ENCODE data around the gene PRND. TPM values are rescaled to one million over a fixed set of nuclear protein-coding genes. Genes with fewer than 3 reads are reported as not detected.

Gene PRND
- total and polyA plus RNA-seq, 4 donors: 0.22 to 12.1 TPM; not detected in 2

DNA sequence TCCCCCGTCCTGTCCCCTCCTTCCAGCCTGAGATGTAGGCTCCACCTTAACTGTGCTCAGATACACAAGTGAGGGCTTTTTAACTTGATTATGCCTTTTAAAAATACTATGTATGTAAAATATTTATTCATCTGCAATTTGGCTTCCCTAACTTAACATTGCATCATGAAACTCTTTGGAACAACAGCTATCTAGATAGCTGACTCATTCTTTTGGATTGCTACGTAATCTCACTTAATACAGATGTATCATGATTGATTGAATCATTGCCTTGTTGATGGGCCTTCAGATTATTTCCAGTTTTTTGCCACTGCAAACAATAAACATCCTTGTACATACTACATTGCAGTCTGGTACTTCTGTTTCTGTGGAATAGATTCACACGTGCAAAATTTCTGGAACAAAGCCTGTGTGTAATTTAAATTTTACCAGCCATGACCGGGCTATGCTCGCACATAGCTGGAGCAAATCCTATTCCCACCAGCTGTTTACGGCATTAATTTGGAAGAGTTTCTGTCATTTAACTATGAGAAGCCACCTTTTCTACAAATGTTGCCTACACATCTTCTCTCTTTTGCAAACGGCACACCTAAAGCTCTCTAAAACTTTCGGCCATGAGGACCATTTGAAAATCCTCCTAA, 6.5 kb downstream of the PRND start:
- H3K9me3 ChIP-seq (ENCODE audit: control insufficient read depth in 4 of 4, insufficient read depth in 3 of 4, low read length in 3 of 4): peaks cover 0 to 2% (median 0%) of the 10 kb centered on the region in 4 donors
- H3K4me3 ChIP-seq: no peak overlapping the region
- no peaks in the 10 kb centered on the region for H3K36me3 ChIP-seq (ENCODE audit: control insufficient read depth in 4 of 4, insufficient read depth in 4 of 4, low read length in 4 of 4)
- TF ChIP-seq, protein P1, sequence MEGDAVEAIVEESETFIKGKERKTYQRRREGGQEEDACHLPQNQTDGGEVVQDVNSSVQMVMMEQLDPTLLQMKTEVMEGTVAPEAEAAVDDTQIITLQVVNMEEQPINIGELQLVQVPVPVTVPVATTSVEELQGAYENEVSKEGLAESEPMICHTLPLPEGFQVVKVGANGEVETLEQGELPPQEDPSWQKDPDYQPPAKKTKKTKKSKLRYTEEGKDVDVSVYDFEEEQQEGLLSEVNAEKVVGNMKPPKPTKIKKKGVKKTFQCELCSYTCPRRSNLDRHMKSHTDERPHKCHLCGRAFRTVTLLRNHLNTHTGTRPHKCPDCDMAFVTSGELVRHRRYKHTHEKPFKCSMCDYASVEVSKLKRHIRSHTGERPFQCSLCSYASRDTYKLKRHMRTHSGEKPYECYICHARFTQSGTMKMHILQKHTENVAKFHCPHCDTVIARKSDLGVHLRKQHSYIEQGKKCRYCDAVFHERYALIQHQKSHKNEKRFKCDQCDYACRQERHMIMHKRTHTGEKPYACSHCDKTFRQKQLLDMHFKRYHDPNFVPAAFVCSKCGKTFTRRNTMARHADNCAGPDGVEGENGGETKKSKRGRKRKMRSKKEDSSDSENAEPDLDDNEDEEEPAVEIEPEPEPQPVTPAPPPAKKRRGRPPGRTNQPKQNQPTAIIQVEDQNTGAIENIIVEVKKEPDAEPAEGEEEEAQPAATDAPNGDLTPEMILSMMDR (IDR thresholded peaks at IDR 0.05; ENCODE audit: control extremely low read depth, extremely low read depth): no peak
- H3K9ac ChIP-seq (ENCODE audit: insufficient read depth in 1 of 2, low read length in 2 of 2): no peak overlapping the region
- H3K4me1 ChIP-seq (ENCODE audit: control insufficient read depth in 5 of 5, insufficient read depth in 5 of 5, low read length in 5 of 5): peaks cover 0 to 5% (median 0%) of the 10 kb centered on the region in 5 donors
- H3K27me3 ChIP-seq (ENCODE audit: control insufficient read depth in 3 of 3, insufficient read depth in 3 of 3, low read length in 2 of 3): no peaks in the 10 kb centered on the region
- DNase-seq (peak in 2 of 3 donors; percentile 26 to 29), ATAC-seq (ENCODE audit: insufficient read depth, low FRiP score) (no peak)
- H3K27ac ChIP-seq (ENCODE audit: low read depth in 1 of 2, low read length in 1 of 2): no peak overlapping the region
- 76 to 86% methylated on average over 8 of the region's 8 CpGs for WGBS, 2 donors

GRCh38 chr20:4729265-4729664, 7.6 kb downstream of the PRND start:
- 80 to 86% methylated on average over 5 of the region's 5 CpGs for WGBS, 2 donors
- no peak overlapping the region for H3K4me3 ChIP-seq
- H3K27me3 ChIP-seq (ENCODE audit: control insufficient read depth in 3 of 3, insufficient read depth in 3 of 3, low read length in 2 of 3): no peaks in the 10 kb centered on the region
- H3K9me3 ChIP-seq (ENCODE audit: control insufficient read depth in 4 of 4, insufficient read depth in 3 of 4, low read length in 3 of 4): peaks cover 0 to 2% (median 0%) of the 10 kb centered on the region in 4 donors
- H3K9ac ChIP-seq (ENCODE audit: insufficient read depth in 1 of 2, low read length in 2 of 2): no peak overlapping the region
- ATAC-seq (ENCODE audit: insufficient read depth, low FRiP score) (no peak), DNase-seq (no peak)
- peaks cover 0 to 5% (median 0%) of the 10 kb centered on the region in 5 donors for H3K4me1 ChIP-seq (ENCODE audit: control insufficient read depth in 5 of 5, insufficient read depth in 5 of 5, low read length in 5 of 5)
- TF ChIP-seq, protein P1 (IDR thresholded peaks at IDR 0.05; ENCODE audit: control extremely low read depth, extremely low read depth): no peak
- H3K36me3 ChIP-seq (ENCODE audit: control insufficient read depth in 4 of 4, insufficient read depth in 4 of 4, low read length in 4 of 4): no peaks in the 10 kb centered on the region
- no peak overlapping the region for H3K27ac ChIP-seq (ENCODE audit: low read depth in 1 of 2, low read length in 1 of 2)

- Histone ChIP-seq H3K4me1 (ENCODE audit: control insufficient read depth in 5 of 5, insufficient read depth in 5 of 5, low read length in 5 of 5) (peaks cover 0 to 5% (median 0%) of the 10 kb centered on the region in 5 donors), H3K9me3 (ENCODE audit: control insufficient read depth in 4 of 4, insufficient read depth in 3 of 4, low read length in 3 of 4) (peaks cover 0 to 2% (median 0%) of the 10 kb centered on the region in 4 donors), H3K27me3 (ENCODE audit: control insufficient read depth in 3 of 3, insufficient read depth in 3 of 3, low read length in 2 of 3) (no peaks in the 10 kb centered on the region), H3K27ac (ENCODE audit: low read depth in 1 of 2, low read length in 1 of 2) (no peak overlapping the region), H3K36me3 (ENCODE audit: control insufficient read depth in 4 of 4, insufficient read depth in 4 of 4, low read length in 4 of 4) (no peaks in the 10 kb centered on the region), H3K4me3 (no peak overlapping the region), H3K9ac (ENCODE audit: insufficient read depth in 1 of 2, low read length in 2 of 2) (no peak overlapping the region)
- TF ChIP-seq, protein P1 (IDR thresholded peaks at IDR 0.05; ENCODE audit: control extremely low read depth, extremely low read depth): no peak
- DNase-seq (peak; percentile 20 to 62 (median 42)), ATAC-seq (ENCODE audit: insufficient read depth, low FRiP score) (no peak)
- WGBS, 2 donors: 9 to 14% methylated on average over 5 to 6 of the region's 6 CpGs
Measured at GRCh38 chr20:4730780-4731179, 9.1 kb downstream of the PRND start.
